ENCODE measurements around the gene OPN1MW.
"Not testable (repeated sequence)": the region's sequence is repeated elsewhere in the genome, so short reads cannot be mapped to it uniquely, and the experiment has no call there.

- not testable (repeated sequence) for TF ChIP-seq POLR2A, CTCF (IDR thresholded peaks at IDR 0.05)
Measured at GRCh38 chrX:154226706-154227105, 44.3 kb downstream of the OPN1MW start.

All from esophagus squamous epithelium (tissue), 4 donors.